Activated naive CD4-positive, alpha-beta T cell treated with anti-CD3 and anti-CD28 coated beads, Interleukin-2, amount 10 ng/mL, durations not matched to agents 7 days and 5 days (primary cell): Measurements from ENCODE around the gene ELMOD1.

Source experiments
- CTCF ChIA-PET: fragments of 350-600 bp; sonication (Branson Sonifier 250); formaldehyde crosslinking; loops from one replicate; lab custom pipeline; 2021; ENCODE audit warnings: antibody characterized with exemption; lab: Charles Lee
- DNase-seq: peaks from one replicate; pipeline ENCODE4 v3.0.0-alpha.2; 2020
- H3K27ac Mint-ChIP-seq: one replicate; pipeline ENCODE4 v1.8.0; 2021; ENCODE audit warnings: mild to moderate bottlenecking, moderate library complexity, mixed read lengths
- H3K27me3 Mint-ChIP-seq: one replicate; pipeline ENCODE4 v1.8.0; 2021; ENCODE audit warnings: mild to moderate bottlenecking, mixed read lengths
- H3K36me3 Mint-ChIP-seq: one replicate; pipeline ENCODE4 v1.8.0; 2021; ENCODE audit warnings: mixed read lengths
- H3K4me1 Mint-ChIP-seq: one replicate; pipeline ENCODE4 v1.8.0; 2021; ENCODE audit warnings: mixed read lengths
- H3K4me3 Mint-ChIP-seq: one replicate; pipeline ENCODE4 v1.8.0; 2021; ENCODE audit warnings: mild to moderate bottlenecking, moderate library complexity, mixed read lengths
- H3K9me3 Mint-ChIP-seq: one replicate; pipeline ENCODE4 v1.8.0; 2021; ENCODE audit warnings: mixed read lengths

ELMOD1 gene

DNA sequence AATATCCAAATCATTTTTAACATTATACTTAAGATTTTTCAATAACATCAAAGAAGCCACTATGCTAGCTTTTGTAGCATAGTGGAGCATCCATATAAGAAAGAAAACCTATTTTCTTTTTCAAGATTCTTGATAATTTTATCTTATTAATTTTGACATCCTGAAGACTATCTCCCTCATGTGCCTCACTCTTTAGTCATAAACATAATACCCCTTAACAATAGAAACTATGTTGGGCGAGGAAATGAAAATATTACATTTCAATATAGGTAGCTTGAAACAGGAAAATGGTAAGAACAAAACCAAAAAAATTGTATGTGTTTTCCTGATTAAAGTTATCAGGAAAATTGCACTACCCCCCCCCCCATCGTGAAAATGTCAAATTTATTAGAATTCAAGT lies 40.1 kb downstream of the ELMOD1 start:
- CTCF ChIA-PET, result no interaction called here
- Mint-ChIP-seq H3K27ac (no peak overlapping the region), H3K9me3 (no peaks in the 10 kb centered on the region), H3K4me3 (no peak overlapping the region), H3K4me1 (no peaks in the 10 kb centered on the region), H3K27me3 (peaks cover 11% of the 10 kb centered on the region), H3K36me3 (no peaks in the 10 kb centered on the region)
- DNase-seq, result no peak

DNA sequence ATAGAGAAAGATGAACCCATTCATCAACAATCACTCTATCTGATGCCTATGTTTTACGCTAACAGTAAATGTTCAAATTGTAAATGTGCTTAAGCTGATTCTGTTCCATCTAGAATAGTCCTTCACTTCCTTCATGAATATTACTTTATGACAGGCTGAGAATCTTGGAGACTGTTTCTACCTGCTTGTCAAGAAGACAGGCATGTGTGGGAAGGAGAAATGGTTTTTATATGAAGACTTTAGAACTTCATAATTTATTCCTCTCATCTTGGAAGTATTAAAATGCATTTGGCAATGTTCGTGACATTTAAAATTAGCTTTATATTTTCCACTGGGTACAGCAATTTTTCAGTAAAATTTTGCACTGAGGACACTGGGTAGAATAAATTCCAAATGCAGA lies 41.0 kb downstream of the ELMOD1 start:
- CTCF ChIA-PET, result no interaction called here
- no peaks in the 10 kb centered on the region for H3K36me3 Mint-ChIP-seq

DNA sequence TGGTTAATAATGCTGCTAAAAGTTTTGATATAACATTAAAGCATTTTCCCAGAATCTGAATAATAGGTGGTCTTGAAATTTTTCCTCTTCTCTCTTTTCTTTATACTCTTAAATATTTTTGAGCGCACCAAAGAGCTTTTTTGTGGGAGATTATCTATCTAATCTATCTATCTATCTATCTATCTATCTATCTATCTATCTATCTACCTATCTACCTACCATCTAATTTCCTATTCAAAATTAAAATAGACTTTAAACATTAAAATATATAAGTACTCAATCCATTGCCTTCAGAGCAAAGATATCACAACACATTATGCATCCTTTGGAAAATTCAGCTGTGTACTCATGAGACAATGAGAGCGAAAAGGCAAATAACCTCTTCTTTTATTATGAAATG lies 55.8 kb downstream of the ELMOD1 start:
- Mint-ChIP-seq H3K27ac (no peak overlapping the region), H3K9me3 (no peaks in the 10 kb centered on the region), H3K4me1 (no peaks in the 10 kb centered on the region), H3K36me3 (no peaks in the 10 kb centered on the region), H3K27me3 (peaks cover 9% of the 10 kb centered on the region), H3K4me3 (no peak overlapping the region)
- CTCF ChIA-PET, result no interaction called here
- no peak for DNase-seq

More for the DNA sequence above, 41.0 kb downstream of the ELMOD1 start:
- no peaks in the 10 kb centered on the region for H3K4me1 Mint-ChIP-seq
- H3K4me3 Mint-ChIP-seq, result no peak overlapping the region
- DNase-seq, result no peak
- H3K27ac Mint-ChIP-seq, result no peak overlapping the region
- peaks cover 5% of the 10 kb centered on the region for H3K27me3 Mint-ChIP-seq
- no peaks in the 10 kb centered on the region for H3K9me3 Mint-ChIP-seq

DNA sequence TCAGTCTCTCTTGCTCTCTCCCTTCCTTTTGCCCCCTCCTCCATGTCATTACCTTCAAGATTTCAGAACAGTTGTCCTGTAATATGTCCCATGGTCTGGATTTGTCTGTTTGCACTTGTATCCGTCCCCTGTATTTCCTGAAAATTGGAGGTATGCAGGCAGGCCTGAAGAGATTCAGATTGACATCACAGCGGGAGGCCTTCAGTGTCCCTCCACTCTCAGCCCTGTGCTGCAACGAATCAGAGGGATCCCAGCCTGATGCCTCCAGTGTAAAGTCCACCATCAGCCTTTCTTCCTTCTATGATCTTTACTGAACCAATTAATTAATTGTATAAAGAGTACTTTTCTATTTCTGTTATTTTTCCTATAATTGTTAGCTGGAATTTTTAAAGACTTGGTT lies 57.3 kb downstream of the ELMOD1 start:
- Mint-ChIP-seq H3K27ac (no peak overlapping the region), H3K4me3 (no peak overlapping the region), H3K27me3 (peaks cover 9% of the 10 kb centered on the region), H3K4me1 (no peaks in the 10 kb centered on the region), H3K9me3 (no peaks in the 10 kb centered on the region), H3K36me3 (no peaks in the 10 kb centered on the region)
- DNase-seq, result no peak
- CTCF ChIA-PET, result no interaction called here

DNA sequence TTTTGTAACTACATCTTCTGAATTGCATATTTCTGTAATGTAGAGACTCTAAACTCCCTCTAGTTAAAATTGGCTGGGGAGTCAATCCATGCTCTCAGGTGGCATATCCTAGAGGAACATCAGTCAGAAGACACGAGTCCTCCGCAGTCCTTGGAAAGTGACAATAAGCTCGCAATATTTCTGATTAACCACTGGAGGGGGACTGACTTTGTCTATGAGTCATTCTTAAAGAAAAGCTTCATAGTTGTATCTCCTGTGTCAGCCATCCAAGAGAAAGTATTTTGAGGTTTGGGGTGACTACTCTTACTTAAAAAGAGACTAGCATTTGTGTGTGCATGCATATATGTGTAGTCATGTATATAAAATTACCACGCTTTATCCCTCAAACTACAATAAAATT lies 60.7 kb downstream of the ELMOD1 start:
- no peaks in the 10 kb centered on the region for H3K36me3 Mint-ChIP-seq
- no peak overlapping the region for H3K27ac Mint-ChIP-seq
- CTCF ChIA-PET, result no interaction called here
- DNase-seq, result no peak
- no peaks in the 10 kb centered on the region for H3K9me3 Mint-ChIP-seq
- H3K27me3 Mint-ChIP-seq, result peaks cover 9% of the 10 kb centered on the region
- no peaks in the 10 kb centered on the region for H3K4me1 Mint-ChIP-seq
- no peak overlapping the region for H3K4me3 Mint-ChIP-seq

DNA sequence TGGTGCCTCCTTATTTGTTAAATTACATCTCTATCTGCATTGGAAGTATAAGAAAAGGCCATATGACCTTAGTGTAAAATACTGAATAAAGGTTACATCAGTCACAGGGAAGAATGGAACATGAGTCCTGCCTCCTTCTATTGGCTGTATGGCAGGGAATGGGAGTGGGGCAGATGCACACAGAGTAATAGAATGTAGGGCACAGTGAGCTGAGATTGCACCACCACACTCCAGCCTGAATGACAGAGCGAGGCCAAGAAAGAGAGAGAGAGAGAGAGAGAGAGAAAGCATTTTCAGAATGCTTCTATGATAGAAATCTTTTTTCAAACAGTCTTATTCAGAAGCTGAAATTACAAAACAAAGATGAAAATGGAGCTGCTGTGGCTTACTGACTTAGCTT lies 62.1 kb downstream of the ELMOD1 start:
- no peak for DNase-seq
- no peaks in the 10 kb centered on the region for H3K36me3 Mint-ChIP-seq
- H3K27me3 Mint-ChIP-seq, result peaks cover 8% of the 10 kb centered on the region
- no peak overlapping the region for H3K4me3 Mint-ChIP-seq
- no peaks in the 10 kb centered on the region for H3K4me1 Mint-ChIP-seq
- no peak overlapping the region for H3K27ac Mint-ChIP-seq
- CTCF ChIA-PET, result no interaction called here
- H3K9me3 Mint-ChIP-seq, result no peaks in the 10 kb centered on the region

DNA sequence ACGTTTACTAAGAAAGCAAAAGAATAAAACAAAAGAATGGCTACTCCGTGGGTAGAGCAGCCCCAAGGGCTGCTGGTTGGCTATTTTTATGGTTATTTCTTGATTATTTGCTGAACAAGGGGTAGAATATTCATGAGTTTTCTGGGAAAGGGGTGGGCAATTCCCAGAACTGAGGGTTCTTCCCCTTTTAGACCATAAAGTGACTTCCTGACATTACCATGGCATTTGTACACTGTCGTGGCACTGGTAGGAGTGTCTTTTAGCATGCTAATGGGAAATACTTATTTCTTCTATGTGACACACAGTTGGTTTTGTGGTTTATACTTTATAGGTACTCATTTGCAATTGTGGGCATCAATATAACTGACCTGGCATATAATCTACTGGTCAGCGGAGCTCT lies 64.7 kb downstream of the ELMOD1 start:
- Mint-ChIP-seq H3K4me3 (no peak overlapping the region), H3K4me1 (no peaks in the 10 kb centered on the region), H3K9me3 (no peaks in the 10 kb centered on the region), H3K36me3 (no peaks in the 10 kb centered on the region), H3K27ac (no peak overlapping the region), H3K27me3 (peaks cover 1% of the 10 kb centered on the region)
- CTCF ChIA-PET, result no interaction called here
- no peak for DNase-seq

DNA sequence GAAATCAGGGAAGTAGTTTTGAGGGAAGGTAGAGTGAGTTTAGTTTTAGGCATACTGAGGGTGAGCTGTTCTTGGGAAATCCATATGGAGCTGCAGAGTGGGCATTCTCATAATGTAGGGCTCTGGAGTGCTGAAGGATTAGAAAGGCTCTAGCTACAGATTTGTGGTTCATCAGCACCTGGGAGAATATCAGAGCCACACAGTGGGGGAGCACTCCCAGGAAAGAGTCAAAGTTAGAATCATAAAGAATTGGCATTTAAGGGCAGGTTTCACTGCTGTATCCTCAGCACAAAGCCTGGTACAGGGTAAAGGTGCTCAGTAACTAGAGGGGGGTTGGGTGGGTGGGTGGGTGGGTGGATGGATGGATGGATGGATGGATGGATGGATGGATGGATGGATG lies 68.4 kb downstream of the ELMOD1 start:
- CTCF ChIA-PET, result interaction anchor here (0.7 kb wide), 1 partner anchor 21 kb away, joined by 3 read pairs; no protein-coding TSS in a partner anchor
- no peaks in the 10 kb centered on the region for H3K9me3 Mint-ChIP-seq
- DNase-seq, result no peak
- H3K4me3 Mint-ChIP-seq, result no peak overlapping the region
- H3K36me3 Mint-ChIP-seq, result no peaks in the 10 kb centered on the region
- H3K27me3 Mint-ChIP-seq, result peaks cover 3% of the 10 kb centered on the region
- H3K27ac Mint-ChIP-seq, result no peak overlapping the region
- no peaks in the 10 kb centered on the region for H3K4me1 Mint-ChIP-seq

DNA sequence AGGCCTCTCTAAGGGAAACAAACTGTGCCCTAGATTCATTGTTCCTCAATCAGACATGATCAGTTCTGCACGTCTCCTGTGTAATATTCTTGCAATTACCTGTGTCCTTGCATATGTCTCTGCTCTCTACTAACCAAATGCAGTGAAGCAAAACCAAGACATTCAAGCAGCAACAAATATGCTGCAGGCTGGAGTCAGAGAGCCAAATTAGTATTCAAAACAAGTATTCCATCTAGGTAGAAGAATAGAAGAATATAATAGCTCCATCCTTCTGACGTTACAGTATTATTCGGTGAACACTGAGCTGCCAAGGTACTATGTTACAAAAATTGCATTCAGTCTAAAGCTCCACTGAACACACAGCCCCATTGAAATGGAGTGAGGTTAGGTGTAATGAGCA lies 69.1 kb downstream of the ELMOD1 start:
- CTCF ChIA-PET, result no interaction called here
- H3K36me3 Mint-ChIP-seq, result no peaks in the 10 kb centered on the region
- peaks cover 3% of the 10 kb centered on the region for H3K27me3 Mint-ChIP-seq
- H3K4me1 Mint-ChIP-seq, result no peaks in the 10 kb centered on the region
- H3K4me3 Mint-ChIP-seq, result no peak overlapping the region
- no peaks in the 10 kb centered on the region for H3K9me3 Mint-ChIP-seq
- DNase-seq, result no peak
- H3K27ac Mint-ChIP-seq, result no peak overlapping the region

DNA sequence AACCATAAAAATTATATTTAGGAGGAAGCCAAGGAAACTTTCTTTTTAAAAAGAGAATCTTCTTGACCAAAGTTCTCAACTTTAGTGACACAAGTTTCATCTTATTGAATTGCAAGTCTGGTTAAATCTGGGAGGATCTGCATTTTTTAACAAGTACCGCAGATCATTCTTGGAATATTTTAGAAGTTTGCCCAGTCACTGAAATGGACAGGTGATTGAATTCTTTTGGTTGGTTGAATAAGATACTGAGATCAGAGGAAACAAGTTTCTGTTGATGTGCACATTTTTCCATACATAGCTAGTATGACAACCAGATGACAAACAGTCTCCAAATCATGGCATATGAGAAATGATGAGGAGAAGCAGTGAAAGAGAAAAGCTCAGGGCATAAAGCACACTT lies 70.7 kb downstream of the ELMOD1 start:
- DNase-seq, result no peak
- Mint-ChIP-seq H3K4me3 (no peak overlapping the region), H3K27me3 (peaks cover 3% of the 10 kb centered on the region), H3K27ac (no peak overlapping the region), H3K36me3 (no peaks in the 10 kb centered on the region), H3K4me1 (no peaks in the 10 kb centered on the region), H3K9me3 (no peaks in the 10 kb centered on the region)
- CTCF ChIA-PET, result no interaction called here

DNA sequence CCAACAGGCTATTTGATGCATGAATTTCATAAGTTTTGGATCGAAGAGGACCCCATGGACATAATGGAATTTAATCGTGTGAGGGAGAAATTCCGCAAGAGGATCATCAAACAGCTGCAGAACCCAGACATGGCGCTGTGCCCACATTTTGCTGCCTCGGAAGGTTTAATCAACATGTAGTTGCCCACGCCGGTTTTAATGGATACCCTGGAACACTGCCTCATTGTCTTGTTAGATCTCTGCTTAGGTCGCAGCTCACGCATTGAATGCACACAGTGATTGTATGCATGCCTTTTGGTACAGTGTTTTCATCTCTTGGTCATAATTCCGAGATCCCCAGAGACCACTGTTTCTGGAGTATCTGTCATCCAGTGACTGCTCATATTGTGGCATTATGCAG lies 74.1 kb downstream of the ELMOD1 start:
- Mint-ChIP-seq H3K4me1 (no peaks in the 10 kb centered on the region), H3K27me3 (peaks cover 7% of the 10 kb centered on the region), H3K27ac (no peak overlapping the region), H3K4me3 (no peak overlapping the region), H3K9me3 (no peaks in the 10 kb centered on the region), H3K36me3 (no peaks in the 10 kb centered on the region)
- CTCF ChIA-PET, result no interaction called here
- DNase-seq, result no peak

DNA sequence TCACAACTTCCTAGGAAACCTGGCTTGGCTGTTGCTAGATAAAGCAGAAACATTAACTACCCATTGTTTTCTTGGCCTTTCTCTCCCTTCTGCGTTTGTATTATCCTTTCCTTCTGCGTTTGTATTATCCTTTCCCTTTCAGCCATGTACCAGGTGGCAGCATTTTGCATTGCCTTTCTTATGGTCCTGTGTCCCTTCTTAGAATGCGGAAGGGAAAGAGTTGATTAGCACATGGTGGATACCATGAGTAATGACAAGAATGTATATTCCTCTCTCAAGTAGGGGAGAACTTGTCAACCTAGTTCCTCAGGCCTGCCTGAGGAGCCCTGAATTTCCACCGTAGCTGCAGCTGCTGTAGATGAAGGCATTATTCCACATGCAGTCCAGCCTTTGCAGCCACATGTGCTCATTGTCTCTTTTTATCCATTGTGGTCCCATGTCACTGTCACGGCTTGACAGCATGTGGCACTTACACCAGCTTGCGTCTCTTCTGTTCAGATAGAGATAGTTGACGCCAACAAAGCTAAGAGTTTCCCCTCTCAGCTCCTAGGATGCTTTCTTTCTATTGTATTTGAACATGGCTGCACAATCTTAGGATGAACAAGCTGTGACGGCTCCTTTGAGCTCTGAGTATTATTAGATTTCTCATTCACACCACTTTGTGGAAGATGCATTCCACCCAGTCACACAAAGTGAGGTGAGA lies 76.1 kb downstream of the ELMOD1 start:
- H3K36me3 Mint-ChIP-seq, result no peaks in the 10 kb centered on the region
- no peak overlapping the region for H3K4me3 Mint-ChIP-seq
- H3K9me3 Mint-ChIP-seq, result no peaks in the 10 kb centered on the region
- CTCF ChIA-PET, result interaction anchor here (0.9 kb wide), 1 partner anchor 23 kb away, joined by 3 read pairs; no protein-coding TSS in a partner anchor
- DNase-seq, result no peak
- no peaks in the 10 kb centered on the region for H3K4me1 Mint-ChIP-seq
- H3K27me3 Mint-ChIP-seq, result peaks cover 7% of the 10 kb centered on the region
- no peak overlapping the region for H3K27ac Mint-ChIP-seq

DNA sequence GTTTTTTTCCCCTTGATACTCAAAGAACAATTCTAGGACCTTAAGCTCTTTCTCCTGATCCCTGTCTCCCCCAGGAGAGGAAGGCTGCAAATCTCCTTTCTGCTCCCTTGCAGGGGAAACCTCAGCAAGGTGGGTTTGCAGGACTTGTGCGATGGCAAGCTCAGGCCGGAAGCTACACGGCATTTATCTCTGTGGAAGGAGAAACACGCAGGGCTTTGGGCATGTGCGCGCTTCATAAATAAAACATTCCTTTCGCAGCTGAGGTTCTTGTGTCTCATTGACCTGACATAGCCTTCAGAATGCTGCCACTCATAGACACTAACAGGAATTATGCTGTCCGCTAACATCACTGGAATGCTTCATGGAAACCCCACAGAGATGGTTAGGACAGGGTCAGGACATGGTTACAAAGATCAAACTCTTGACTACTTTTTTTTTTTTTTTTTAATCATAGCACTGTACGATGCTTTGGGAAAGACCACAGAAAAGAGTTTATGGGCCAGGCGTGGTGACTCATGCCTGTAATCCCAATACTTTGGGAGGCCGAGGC lies 78.3 kb downstream of the ELMOD1 start:
- H3K9me3 Mint-ChIP-seq, result no peaks in the 10 kb centered on the region
- CTCF ChIA-PET, result interaction anchor here (1.6 kb wide), 1 partner anchor 20 kb away, joined by 5 read pairs; no protein-coding TSS in a partner anchor
- no peaks in the 10 kb centered on the region for H3K36me3 Mint-ChIP-seq
- DNase-seq, result no peak
- H3K27ac Mint-ChIP-seq, result no peak overlapping the region
- H3K4me3 Mint-ChIP-seq, result no peak overlapping the region
- no peaks in the 10 kb centered on the region for H3K4me1 Mint-ChIP-seq
- H3K27me3 Mint-ChIP-seq, result peaks cover 8% of the 10 kb centered on the region

DNA sequence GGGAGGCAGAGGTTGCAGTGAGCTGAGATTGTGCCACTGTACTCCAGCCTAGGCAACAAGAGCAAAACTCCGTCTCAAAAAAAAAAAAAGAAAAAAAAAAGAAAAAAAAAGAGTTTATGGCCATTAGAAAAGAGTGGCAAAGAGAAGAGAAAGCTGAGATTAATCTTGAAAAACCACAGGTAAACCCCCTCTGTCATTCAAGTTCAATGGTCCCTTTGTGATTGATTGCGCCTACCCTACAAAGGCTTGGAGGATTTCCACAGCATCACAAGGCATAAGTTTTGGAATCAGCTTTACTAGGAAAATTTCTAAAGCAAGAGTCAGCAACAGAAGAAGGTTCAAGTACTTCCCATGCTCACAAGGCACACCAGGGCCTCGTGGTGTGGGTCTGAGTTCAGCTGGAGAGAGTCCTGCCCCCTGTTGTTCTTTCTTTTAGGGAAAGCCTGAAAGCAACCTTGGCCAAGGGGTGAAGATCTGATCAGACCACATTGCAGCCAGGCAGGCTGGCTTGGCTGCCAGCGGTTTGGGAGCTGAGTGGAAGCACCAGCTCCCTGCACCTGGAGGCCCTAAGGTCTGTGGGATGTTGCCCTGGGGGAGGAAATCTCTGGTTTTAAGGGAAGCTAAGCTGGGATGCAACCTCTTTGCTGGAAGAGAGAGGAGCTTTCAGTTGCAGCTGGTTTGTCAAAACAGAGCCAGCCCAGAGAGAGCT lies 79.1 kb downstream of the ELMOD1 start:
- Mint-ChIP-seq H3K36me3 (no peaks in the 10 kb centered on the region), H3K9me3 (no peaks in the 10 kb centered on the region), H3K27ac (no peak overlapping the region), H3K27me3 (peaks cover 8% of the 10 kb centered on the region), H3K4me3 (no peak overlapping the region), H3K4me1 (no peaks in the 10 kb centered on the region)
- CTCF ChIA-PET, result interaction anchor here (0.7 to 1.6 kb wide), 2 partner anchors 19 to 57 kb away, joined by 3 to 5 read pairs; no protein-coding TSS in a partner anchor
- DNase-seq, result no peak

DNA sequence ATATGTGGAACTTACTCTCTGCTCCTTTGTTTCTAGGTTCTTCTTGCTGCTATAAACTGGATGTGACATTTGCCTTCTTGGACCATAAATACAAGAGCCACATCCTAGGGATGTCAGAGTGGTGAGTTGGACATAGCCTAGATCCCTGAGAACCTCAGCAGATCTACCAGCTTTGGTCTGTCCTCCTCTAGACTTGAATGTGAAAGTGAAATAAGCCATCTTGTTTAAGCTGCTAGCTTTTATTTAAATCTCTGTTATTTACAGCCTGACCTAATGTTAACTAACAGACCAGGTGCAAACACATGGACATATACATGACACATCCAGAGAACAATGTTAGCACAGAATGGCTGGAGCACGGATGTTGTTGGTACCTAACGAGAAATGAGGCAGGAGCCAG lies 85.0 kb downstream of the ELMOD1 start:
- H3K27me3 Mint-ChIP-seq, result peaks cover 4% of the 10 kb centered on the region
- DNase-seq, result no peak
- H3K9me3 Mint-ChIP-seq, result no peaks in the 10 kb centered on the region
- no peak overlapping the region for H3K4me3 Mint-ChIP-seq
- H3K36me3 Mint-ChIP-seq, result no peaks in the 10 kb centered on the region
- H3K4me1 Mint-ChIP-seq, result no peaks in the 10 kb centered on the region
- CTCF ChIA-PET, result interaction anchor here (0.6 to 1.8 kb wide), 3 partner anchors 10 to 379 kb away, joined by 3 to 5 read pairs (median 3); no protein-coding TSS in a partner anchor
- no peak overlapping the region for H3K27ac Mint-ChIP-seq
